GM23338 (cell line): Measurements from ENCODE around the gene ABCB11. TPM values are rescaled to one million over a fixed set of nuclear protein-coding genes. Genes with fewer than 3 reads are reported as not detected.

ENCODE experiments used
- ATAC-seq: fragments of 200-7000 bp; cut with Tn5 transposase; 3 replicates; pipeline ENCODE4 v1.9.1; 2020
- DNase-seq: peaks from one replicate; pipeline ENCODE4 v3.0.0-alpha.2; 2015; ENCODE audit warnings: low spot score
- H2AFZ ChIP-seq: fragments of 200-600 bp; sonication (generic); 2 replicates; pipeline ENCODE4 v1.8.0; 2016; ENCODE audit warnings: antibody characterized with exemption, mild to moderate bottlenecking, moderate library complexity
- H3F3A ChIP-seq: fragments of 200-600 bp; sonication (generic); replicated peaks from 2 replicates; pipeline ENCODE4 v1.8.0; 2017; ENCODE audit warnings: antibody characterized with exemption, mixed run types, low read depth
- H3K27ac ChIP-seq: fragments of 200-600 bp; sonication (generic); 2 replicates; pipeline ENCODE4 v1.6.1; 2016; ENCODE audit warnings: low read depth
- H3K27me3 ChIP-seq: fragments of 200-600 bp; sonication (generic); 2 replicates; pipeline ENCODE4 v1.8.0; 2016; ENCODE audit warnings: mild to moderate bottlenecking, mixed run types, moderate library complexity; ENCODE audit not compliant: insufficient read depth
- H3K36me3 ChIP-seq: fragments of 200-600 bp; sonication (generic); 2 replicates; pipeline ENCODE4 v1.8.0; 2016; ENCODE audit warnings: mild to moderate bottlenecking; ENCODE audit not compliant: insufficient read depth
- H3K4me1 ChIP-seq: fragments of 200-600 bp; sonication (generic); 2 replicates; pipeline ENCODE4 v1.8.0; 2016; ENCODE audit warnings: mild to moderate bottlenecking, moderate library complexity; ENCODE audit not compliant: insufficient read depth
- H3K4me2 ChIP-seq: fragments of 200-600 bp; sonication (generic); 2 replicates; pipeline ENCODE4 v1.7.1; 2017; ENCODE audit warnings: mixed run types
- H3K4me3 ChIP-seq: fragments of 200-600 bp; sonication (generic); 2 replicates; pipeline ENCODE4 v1.6.1; 2016; ENCODE audit warnings: mixed run types
- H3K79me2 ChIP-seq: fragments of 200-600 bp; sonication (generic); replicated peaks from 2 replicates; pipeline ENCODE4 v1.8.0; 2017; ENCODE audit warnings: mild to moderate bottlenecking; ENCODE audit not compliant: insufficient read depth
- H3K9me2 ChIP-seq: fragments of 200-600 bp; sonication (generic); 2 replicates; pipeline ENCODE4 v1.8.0; 2017; ENCODE audit not compliant: insufficient read depth
- H4K20me1 ChIP-seq: fragments of 200-600 bp; sonication (generic); replicated peaks from 2 replicates; pipeline ENCODE4 v1.8.0; 2017; ENCODE audit warnings: mild to moderate bottlenecking; ENCODE audit not compliant: insufficient read depth
- H3K27ac Mint-ChIP-seq: 2 replicates; pipeline ENCODE4 v1.8.0; 2020; ENCODE audit warnings: inconsistent platforms, mild to moderate bottlenecking, moderate library complexity, mixed read lengths
- H3K27me3 Mint-ChIP-seq: 3 replicates; pipeline ENCODE4 v1.8.0; 2022; ENCODE audit warnings: low read depth, mild to moderate bottlenecking, moderate library complexity, mixed read lengths, inconsistent platforms; ENCODE audit not compliant: insufficient read depth, poor library complexity
- H3K36me3 Mint-ChIP-seq: 3 replicates; pipeline ENCODE4 v1.8.0; 2021; ENCODE audit warnings: low read depth, mild to moderate bottlenecking, inconsistent platforms, moderate library complexity, mixed read lengths
- H3K4me1 Mint-ChIP-seq: 3 replicates; pipeline ENCODE4 v1.8.0; 2020; ENCODE audit warnings: mild to moderate bottlenecking, inconsistent platforms, mixed read lengths
- H3K4me3 Mint-ChIP-seq: 3 replicates; pipeline ENCODE4 v1.8.0; 2021; ENCODE audit warnings: moderate library complexity, mild to moderate bottlenecking, inconsistent platforms, mixed read lengths
- H3K9me3 Mint-ChIP-seq: 3 replicates; pipeline ENCODE4 v1.8.0; 2020; ENCODE audit warnings: moderate library complexity, mild to moderate bottlenecking, inconsistent platforms, mixed read lengths
- EZH2 ChIP-seq: fragments of 200-600 bp; sonication (generic); IDR thresholded peaks from one replicate; pipeline ENCODE4 v1.8.0; 2017; ENCODE audit warnings: antibody characterized with exemption, mild to moderate bottlenecking, low read depth; ENCODE audit not compliant: unreplicated experiment
- EZH2phosphoT487 ChIP-seq: fragments of 200-600 bp; sonication (generic); IDR thresholded peaks from one replicate; pipeline ENCODE4 v1.8.1; 2018; ENCODE audit warnings: antibody characterized with exemption; ENCODE audit not compliant: unreplicated experiment
- POLR2AphosphoS5 ChIP-seq: IDR thresholded peaks from 2 replicates; pipeline ENCODE4 v1.6.1; 2016; ENCODE audit warnings: antibody characterized with exemption, low read depth
- REST ChIP-seq: IDR thresholded peaks from one replicate; pipeline ENCODE4 v1.6.1; 2018; ENCODE audit warnings: antibody characterized with exemption; ENCODE audit not compliant: unreplicated experiment
- ZNF331 ChIP-seq: fragments of 250-450 bp; sonication (Bioruptor Pico); IDR thresholded peaks from 2 replicates; pipeline ENCODE4 v1.5.0; 2020; ENCODE audit warnings: low read depth, mild to moderate bottlenecking, moderate library complexity
- ZNF462 ChIP-seq: fragments of 250-450 bp; sonication (Bioruptor Pico); IDR thresholded peaks from 2 replicates; pipeline ENCODE4 v1.5.0; 2020; ENCODE audit warnings: mild to moderate bottlenecking, moderate library complexity
- polyA plus RNA-seq: library from polyadenylated mRNA; unstranded; fragments of >200 nt; fragmentation: Nextera tagmentation; extraction: Ambion mirVana; gene quantifications from 2 replicates; pipeline ENCODE4 v1.2.1, GENCODE V29; 2016
- total RNA-seq: library from RNA; depleted of rRNA; stranded (reverse); fragments of >200 nt; shearing (Covaris generic); gene quantifications from 2 replicates; pipeline ENCODE4 v1.2.3, GENCODE V29; 2014

ABCB11 gene
- total and polyA plus RNA-seq, 2 experiments from 2014 or later = not detected

- no peak overlapping the region for H3K4me2 ChIP-seq
- no peaks in the 10 kb centered on the region for H4K20me1 ChIP-seq
- H3K27ac ChIP-seq = no peak overlapping the region
- peaks cover 7% of the 10 kb centered on the region for H3K79me2 ChIP-seq
- ATAC-seq = no peak
- no peaks in the 10 kb centered on the region for H3F3A ChIP-seq
- Mint-ChIP-seq H3K4me1 (peaks cover 1% of the 10 kb centered on the region; the same call in 1 of the 3 replicates), H3K9me3 (no peaks in the 10 kb centered on the region), H3K4me3 (no peak overlapping the region), H3K27ac (no peak overlapping the region), H3K36me3 (no peaks in the 10 kb centered on the region), H3K27me3 (peaks cover 2% of the 10 kb centered on the region)
- no peaks in the 10 kb centered on the region for H3K9me2 ChIP-seq
- no peak for DNase-seq
- H2AFZ ChIP-seq = no peak overlapping the region
- no peaks in the 10 kb centered on the region for H3K36me3 ChIP-seq
- TF ChIP-seq ZNF331 (no peak), REST (no peak), ZNF462 (CRISPR knock-in tag) (no peak), POLR2AphosphoS5 (no peak), EZH2 (no peak), EZH2phosphoT487 (no peak)
- no peaks in the 10 kb centered on the region for H3K27me3 ChIP-seq
- H3K4me1 ChIP-seq = peaks cover 5% of the 10 kb centered on the region; the same call in 1 of the 2 replicates
- H3K4me3 ChIP-seq = no peak overlapping the region
These were observed 137.0 kb downstream of the ABCB11 start for GRCh38 chr2:168894101-168894500.
